PC-3 (cell line): ENCODE data around the gene AHNAK. TPM values are rescaled to one million over a fixed set of nuclear protein-coding genes. Genes with fewer than 3 reads are reported as not detected.

Experiments used
- ATAC-seq: fragments of 200-7000 bp; cut with Tn5 transposase; 2 replicates; pipeline ENCODE4 v1.9.1; 2020; ENCODE audit warnings: mild to moderate bottlenecking, moderate library complexity
- BruUV-seq: library from RNA; stranded (reverse); fragments of 400-500 nt; replicated peaks from 2 replicates; lab custom pipeline; 2021; lab: Mats Ljungman, UMichigan
- CTCF ChIA-PET: fragments of 300-600 bp; sonication (Branson Sonifier 250); formaldehyde crosslinking; loops from one replicate; lab custom pipeline; 2022; ENCODE audit warnings: antibody characterized with exemption; lab: Charles Lee
- POLR2A ChIA-PET: fragments of 300-600 bp; sonication (Branson Sonifier 250); formaldehyde crosslinking; loops from one replicate; lab custom pipeline; 2022; ENCODE audit warnings: antibody characterized with exemption; ENCODE audit not compliant: unreplicated experiment; lab: Charles Lee
- DNase-seq: peaks from one replicate; pipeline ENCODE4 v3.0.0-alpha.2; 2015
- H2AFZ ChIP-seq: fragments of 300-600 bp; sonication (generic); 2 replicates; pipeline ENCODE4 v1.6.0; 2016; ENCODE audit warnings: antibody characterized with exemption, low read length
- H3F3A ChIP-seq: fragments of 300-600 bp; sonication (generic); one replicate; pipeline ENCODE4 v1.6.0; 2017; ENCODE audit warnings: antibody characterized with exemption, low read length, control low read depth, mild to moderate bottlenecking; ENCODE audit not compliant: unreplicated experiment
- H3K27ac ChIP-seq: fragments of 300-600 bp; sonication (generic); 2 replicates; pipeline ENCODE4 v1.5.1; 2016; ENCODE audit warnings: mild to moderate bottlenecking, low read length
- H3K27me3 ChIP-seq: fragments of 300-600 bp; sonication (generic); 2 replicates; pipeline ENCODE4 v1.6.1; 2016; ENCODE audit warnings: low read length, mixed read lengths
- H3K36me3 ChIP-seq: fragments of 300-600 bp; sonication (generic); 2 replicates; pipeline ENCODE4 v1.6.1; 2016; ENCODE audit warnings: low read depth, mixed run types, low read length, mixed read lengths
- H3K4me1 ChIP-seq: fragments of 300-600 bp; sonication (generic); 2 replicates; pipeline ENCODE4 v1.5.1; 2016; ENCODE audit warnings: low read length; ENCODE audit not compliant: insufficient read depth
- H3K4me2 ChIP-seq: fragments of 300-600 bp; sonication (generic); 2 replicates; pipeline ENCODE4 v1.6.0; 2016; ENCODE audit warnings: low read length
- H3K4me3 ChIP-seq: fragments of 300-600 bp; sonication (generic); 2 replicates; pipeline ENCODE4 v1.5.1; 2016; ENCODE audit warnings: mild to moderate bottlenecking, low read length, mixed read lengths
- H3K79me2 ChIP-seq: fragments of 300-600 bp; sonication (generic); 2 replicates; pipeline ENCODE4 v1.6.1; 2017; ENCODE audit warnings: low read length, mixed read lengths
- H3K9ac ChIP-seq: fragments of 300-600 bp; sonication (generic); 2 replicates; pipeline ENCODE4 v1.6.0; 2016; ENCODE audit warnings: mild to moderate bottlenecking, low read length
- H3K9me2 ChIP-seq: fragments of 300-600 bp; sonication (generic); replicated peaks from 2 replicates; pipeline ENCODE4 v1.6.1; 2016; ENCODE audit warnings: mixed run types, low read length, mixed read lengths
- H3K9me3 ChIP-seq: fragments of 300-600 bp; sonication (generic); 2 replicates; pipeline ENCODE4 v1.6.1; 2016; ENCODE audit warnings: low read length, mixed read lengths
- H4K20me1 ChIP-seq: fragments of 300-600 bp; sonication (generic); 2 replicates; pipeline ENCODE4 v1.6.1; 2016; ENCODE audit warnings: low read length, mixed read lengths
- EZH2 ChIP-seq: fragments of 300-600 bp; sonication (generic); IDR thresholded peaks from one replicate; pipeline ENCODE4 v1.6.1; 2017; ENCODE audit warnings: antibody characterized with exemption, mild to moderate bottlenecking, low read length; ENCODE audit not compliant: unreplicated experiment
- EZH2phosphoT487 ChIP-seq: fragments of 300-600 bp; sonication (generic); IDR thresholded peaks from 2 replicates; pipeline ENCODE4 v1.6.1; 2018; ENCODE audit warnings: mild to moderate bottlenecking, antibody characterized with exemption, low read length, borderline replicate concordance
- intact Hi-C: fragments of 100-400 bp; cut with micrococcal nuclease; formaldehyde crosslinking; loops from 2 replicates; pipeline ENCODE4 v1.9.0; 2023
- total RNA-seq: library from RNA; depleted of rRNA; stranded (reverse); fragments of >200 nt; gene quantifications from 2 replicates; pipeline ENCODE4 v1.2.3, GENCODE V29; 2014
- TF ChIP-seq, protein P1 (sequence below): fragments of 300-600 bp; sonication (generic); conservative IDR thresholded peaks from 2 replicates; pipeline ENCODE4 v1.5.1; 2017; ENCODE audit warnings: antibody characterized with exemption, low read depth, mild to moderate bottlenecking, low read length

AHNAK gene
- total RNA-seq, 1 experiment from 2014 or later, result 287 TPM

DNA sequence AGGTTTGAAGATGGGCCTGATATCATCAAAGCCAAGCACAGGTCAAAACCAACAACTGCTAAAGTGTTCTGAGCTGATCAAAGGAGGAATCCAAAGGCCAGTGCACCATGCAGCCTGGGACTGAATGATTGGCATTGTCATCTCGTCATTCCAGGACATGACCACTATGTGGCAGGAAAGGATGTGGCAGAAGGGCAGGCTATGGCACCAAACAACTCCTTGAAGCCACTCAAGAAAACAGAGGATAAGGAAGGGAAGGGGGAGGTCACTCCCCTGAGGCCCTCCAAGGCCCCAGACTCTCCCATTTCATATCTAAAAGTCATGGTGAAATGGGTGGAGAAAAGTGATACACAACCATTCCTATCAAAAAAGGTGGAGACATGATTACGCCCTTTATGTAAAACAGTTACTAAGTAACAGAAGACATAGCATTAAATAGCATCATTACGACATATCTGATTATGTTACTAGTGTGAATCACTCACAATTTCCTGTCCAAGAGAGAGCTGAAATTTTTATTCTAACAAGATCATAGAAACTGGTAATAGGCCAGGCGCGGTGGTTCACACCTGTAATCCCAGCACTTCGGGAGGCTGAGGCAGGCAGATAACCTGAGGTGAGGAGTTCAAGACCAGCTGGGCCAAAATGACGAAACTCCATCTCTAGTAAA is 49.3 kb downstream of the AHNAK start:
- ATAC-seq, result peak; percentile 85
- TF ChIP-seq EZH2phosphoT487, result no peak
- TF ChIP-seq, protein P1, sequence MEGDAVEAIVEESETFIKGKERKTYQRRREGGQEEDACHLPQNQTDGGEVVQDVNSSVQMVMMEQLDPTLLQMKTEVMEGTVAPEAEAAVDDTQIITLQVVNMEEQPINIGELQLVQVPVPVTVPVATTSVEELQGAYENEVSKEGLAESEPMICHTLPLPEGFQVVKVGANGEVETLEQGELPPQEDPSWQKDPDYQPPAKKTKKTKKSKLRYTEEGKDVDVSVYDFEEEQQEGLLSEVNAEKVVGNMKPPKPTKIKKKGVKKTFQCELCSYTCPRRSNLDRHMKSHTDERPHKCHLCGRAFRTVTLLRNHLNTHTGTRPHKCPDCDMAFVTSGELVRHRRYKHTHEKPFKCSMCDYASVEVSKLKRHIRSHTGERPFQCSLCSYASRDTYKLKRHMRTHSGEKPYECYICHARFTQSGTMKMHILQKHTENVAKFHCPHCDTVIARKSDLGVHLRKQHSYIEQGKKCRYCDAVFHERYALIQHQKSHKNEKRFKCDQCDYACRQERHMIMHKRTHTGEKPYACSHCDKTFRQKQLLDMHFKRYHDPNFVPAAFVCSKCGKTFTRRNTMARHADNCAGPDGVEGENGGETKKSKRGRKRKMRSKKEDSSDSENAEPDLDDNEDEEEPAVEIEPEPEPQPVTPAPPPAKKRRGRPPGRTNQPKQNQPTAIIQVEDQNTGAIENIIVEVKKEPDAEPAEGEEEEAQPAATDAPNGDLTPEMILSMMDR, result peak; percentile 93
- Histone ChIP-seq H3K9me3 (no peaks in the 10 kb centered on the region), H2AFZ (0 out of 2 replicates have a peak overlapping the region, but pooled peaks have one; percentile 1), H3K4me1 (peaks cover 34% of the 10 kb centered on the region), H3K36me3 (no peaks in the 10 kb centered on the region), H3K27ac (peak overlapping the region; percentile 26), H3K79me2 (no peaks in the 10 kb centered on the region), H3F3A (no peaks in the 10 kb centered on the region), H3K9me2 (no peaks in the 10 kb centered on the region), H3K9ac (no peak overlapping the region), H3K27me3 (no peaks in the 10 kb centered on the region), H4K20me1 (no peaks in the 10 kb centered on the region), H3K4me2 (peak overlapping the region; percentile 21; the same call in 1 of the 2 replicates), H3K4me3 (no peak overlapping the region)
- POLR2A ChIA-PET, result interaction anchor here (1.2 kb wide), 1 partner anchor 76 kb away, joined by 4 read pairs; the partner anchor contains the start of gene EEF1G
- CTCF ChIA-PET, result interaction anchor here (0.5 to 2.3 kb wide), 12 partner anchors 9 to 102 kb away, joined by 3 to 20 read pairs (median 7); no protein-coding TSS in a partner anchor
- peak; percentile 87 for DNase-seq
- no TSS peak for BruUV-seq
- intact Hi-C loops, result loop anchor here (1.0 kb wide), 5 partner anchors 11 to 102 kb away; no protein-coding TSS in a partner anchor

DNA sequence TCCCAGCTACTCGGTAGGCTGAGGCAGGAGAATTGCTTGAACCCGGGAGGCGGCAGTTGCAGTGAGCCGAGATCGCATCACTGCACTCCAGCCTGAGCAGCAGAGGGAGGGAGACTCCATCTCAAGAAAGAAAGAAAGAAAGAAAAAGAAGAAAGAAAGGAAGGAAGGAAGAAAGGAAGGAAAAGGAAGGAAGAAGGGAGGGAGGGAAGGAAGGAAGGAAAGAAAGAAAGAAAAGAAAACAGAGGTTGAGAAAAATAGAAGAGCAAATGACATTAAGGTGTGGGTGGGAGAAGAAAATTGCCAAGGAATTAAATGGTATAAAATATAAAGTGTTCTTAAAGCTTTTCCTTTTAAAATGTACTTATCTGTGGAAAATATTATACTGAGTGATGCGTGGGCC is 49.9 kb downstream of the AHNAK start:
- H3K4me3 ChIP-seq, result no peak overlapping the region
- no peaks in the 10 kb centered on the region for H4K20me1 ChIP-seq
- ATAC-seq (no peak), DNase-seq (no peak)
- intact Hi-C loops, result loop anchor here (1.0 kb wide), 5 partner anchors 12 to 101 kb away; no protein-coding TSS in a partner anchor
- no peaks in the 10 kb centered on the region for H3K9me3 ChIP-seq
- H3K36me3 ChIP-seq, result no peaks in the 10 kb centered on the region
- no peaks in the 10 kb centered on the region for H3K27me3 ChIP-seq
- TF ChIP-seq EZH2phosphoT487 (no peak), EZH2 (no peak)
- TF ChIP-seq, protein P1, result no peak
- CTCF ChIA-PET, result interaction anchor here (0.5 to 2.3 kb wide), 10 partner anchors 9 to 101 kb away, joined by 3 to 20 read pairs (median 7); no protein-coding TSS in a partner anchor
- peaks cover 34% of the 10 kb centered on the region for H3K4me1 ChIP-seq
- H3K9me2 ChIP-seq, result no peaks in the 10 kb centered on the region
- H3K79me2 ChIP-seq, result no peaks in the 10 kb centered on the region
- no peak overlapping the region for H3K9ac ChIP-seq
- H3K27ac ChIP-seq, result peak overlapping the region; percentile 26
- POLR2A ChIA-PET, result no interaction called here
- BruUV-seq, result no TSS peak
- no peaks in the 10 kb centered on the region for H3F3A ChIP-seq
- 0 out of 2 replicates have a peak overlapping the region, but pooled peaks have one; percentile 1 for H2AFZ ChIP-seq
- H3K4me2 ChIP-seq, result peak overlapping the region; percentile 21; the same call in 1 of the 2 replicates

DNA sequence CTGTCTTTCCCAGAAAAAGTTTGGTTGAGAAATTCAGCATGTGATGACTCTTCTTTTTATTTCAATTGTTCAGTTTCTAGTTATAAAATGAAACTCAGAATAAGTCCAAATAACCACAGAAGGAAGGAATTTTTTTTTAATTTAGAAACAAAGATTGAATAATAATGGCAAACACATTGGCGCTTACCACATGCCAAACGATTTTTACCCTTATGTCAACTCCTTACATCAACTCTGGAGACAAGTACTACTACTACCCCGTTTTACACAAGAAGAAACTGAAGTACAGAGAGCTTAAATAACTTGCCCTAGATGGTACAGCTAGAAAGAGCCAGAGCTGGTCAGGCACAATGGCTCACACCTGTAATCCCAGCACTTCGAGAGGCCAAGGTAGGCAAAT is 52.4 kb downstream of the AHNAK start:
- Histone ChIP-seq H3K4me3 (no peak overlapping the region), H3K9ac (no peak overlapping the region), H4K20me1 (no peaks in the 10 kb centered on the region), H3K4me2 (no peak overlapping the region), H3K9me3 (no peaks in the 10 kb centered on the region), H3K79me2 (no peaks in the 10 kb centered on the region), H3K4me1 (peaks cover 15% of the 10 kb centered on the region), H3F3A (no peaks in the 10 kb centered on the region), H3K36me3 (no peaks in the 10 kb centered on the region), H3K9me2 (no peaks in the 10 kb centered on the region), H3K27ac (no peak overlapping the region), H3K27me3 (no peaks in the 10 kb centered on the region), H2AFZ (no peak overlapping the region)
- BruUV-seq, result no TSS peak
- ChIA-PET POLR2A (no interaction called here), CTCF (no interaction called here)
- no peak for DNase-seq
- intact Hi-C loops, result no loop called here
- no peak for ATAC-seq
- TF ChIP-seq EZH2phosphoT487 (no peak), EZH2 (no peak)
- TF ChIP-seq, protein P1, result no peak
